GM12878 (cell line): ENCODE results near the gene HHAT.

Experiments used
- ATF3 ChIP-seq: IDR thresholded peaks from 2 replicates; pipeline ENCODE4 v1.6.1; 2011; ENCODE audit warnings: low read depth, mild to moderate bottlenecking, low read length, moderate library complexity, borderline replicate concordance; ENCODE audit errors: extremely low read depth
- GABPA ChIP-seq: IDR thresholded peaks from 2 replicates; pipeline ENCODE4 v1.6.1; 2014; ENCODE audit warnings: antibody characterized with exemption, low read depth, mild to moderate bottlenecking, inconsistent platforms
- HCFC1 ChIP-seq: fragments of 150-350 bp; IDR thresholded peaks from 2 replicates; pipeline ENCODE4 v1.6.1; 2014; ENCODE audit warnings: low read length
- HDAC2 ChIP-seq: fragments of 200-600 bp; sonication (generic); IDR thresholded peaks from 2 replicates; pipeline ENCODE4 v1.6.1; 2017
- IRF3 ChIP-seq: fragments of 450-650 bp; IDR thresholded peaks from 2 replicates; pipeline ENCODE4 v1.6.1; 2014; ENCODE audit warnings: mild to moderate bottlenecking
- MTA2 ChIP-seq: fragments of 450-650 bp; IDR thresholded peaks from 2 replicates; pipeline ENCODE4 v1.6.1; 2016; ENCODE audit warnings: low read depth, mild to moderate bottlenecking, moderate library complexity
- MTA3 ChIP-seq: IDR thresholded peaks from 2 replicates; pipeline ENCODE4 v1.6.1; 2012; ENCODE audit warnings: low read length, inconsistent platforms, borderline replicate concordance
- POLR2A ChIP-seq: IDR thresholded peaks from 2 replicates; pipeline ENCODE4 v1.6.1; 2011; ENCODE audit warnings: low read depth, mild to moderate bottlenecking, low read length
- RAD21 ChIP-seq: IDR thresholded peaks from 2 replicates; pipeline ENCODE4 v1.6.1; 2011; ENCODE audit warnings: mild to moderate bottlenecking, low read depth, low read length, moderate library complexity; ENCODE audit not compliant: insufficient read depth
- RAD51 ChIP-seq: fragments of 450-650 bp; IDR thresholded peaks from 2 replicates; pipeline ENCODE4 v1.6.1; 2016; ENCODE audit warnings: moderate library complexity, mild to moderate bottlenecking, inconsistent platforms
- TAF1 ChIP-seq: IDR thresholded peaks from 2 replicates; pipeline ENCODE4 v1.6.1; 2011; ENCODE audit warnings: mild to moderate bottlenecking, low read depth, low read length, borderline replicate concordance

- TF ChIP-seq MTA2 (no peak), HDAC2 (no peak), HCFC1 (no peak), TAF1 (no peak), IRF3 (no peak), ATF3 (no peak), RAD21 (no peak), GABPA (no peak), POLR2A (no peak), RAD51 (no peak), MTA3 (no peak)
Measured at GRCh38 chr1:210627755-210628154, 299.1 kb downstream of the HHAT start.
